ENCODE results near the gene C18orf63.

- TF ChIP-seq, protein P1, sequence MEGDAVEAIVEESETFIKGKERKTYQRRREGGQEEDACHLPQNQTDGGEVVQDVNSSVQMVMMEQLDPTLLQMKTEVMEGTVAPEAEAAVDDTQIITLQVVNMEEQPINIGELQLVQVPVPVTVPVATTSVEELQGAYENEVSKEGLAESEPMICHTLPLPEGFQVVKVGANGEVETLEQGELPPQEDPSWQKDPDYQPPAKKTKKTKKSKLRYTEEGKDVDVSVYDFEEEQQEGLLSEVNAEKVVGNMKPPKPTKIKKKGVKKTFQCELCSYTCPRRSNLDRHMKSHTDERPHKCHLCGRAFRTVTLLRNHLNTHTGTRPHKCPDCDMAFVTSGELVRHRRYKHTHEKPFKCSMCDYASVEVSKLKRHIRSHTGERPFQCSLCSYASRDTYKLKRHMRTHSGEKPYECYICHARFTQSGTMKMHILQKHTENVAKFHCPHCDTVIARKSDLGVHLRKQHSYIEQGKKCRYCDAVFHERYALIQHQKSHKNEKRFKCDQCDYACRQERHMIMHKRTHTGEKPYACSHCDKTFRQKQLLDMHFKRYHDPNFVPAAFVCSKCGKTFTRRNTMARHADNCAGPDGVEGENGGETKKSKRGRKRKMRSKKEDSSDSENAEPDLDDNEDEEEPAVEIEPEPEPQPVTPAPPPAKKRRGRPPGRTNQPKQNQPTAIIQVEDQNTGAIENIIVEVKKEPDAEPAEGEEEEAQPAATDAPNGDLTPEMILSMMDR (IDR thresholded peaks at IDR 0.05), result peak in 1 of 4 experiments; percentile 40
- TF ChIP-seq POLR2AphosphoS5 (IDR thresholded peaks at IDR 0.05) (no peak), EP300 (IDR thresholded peaks at IDR 0.05) (no peak), POLR2A (IDR thresholded peaks at IDR 0.05) (no peak)
Observed at GRCh38 chr18:74331404-74331803, 15.8 kb downstream of the C18orf63 start.
